SK-N-MC (cell line): ENCODE results near the gene TTC34.

Experiments
- EZH2 ChIP-seq: fragments of 200-600 bp; sonication (generic); IDR thresholded peaks from one replicate; pipeline ENCODE4 v1.6.1; 2017; ENCODE audit warnings: antibody characterized with exemption
- FOXP2 ChIP-seq: optimal IDR thresholded peaks from 2 replicates; pipeline ENCODE3; 2011; ENCODE audit warnings: mild to moderate bottlenecking, moderate library complexity; ENCODE audit not compliant: insufficient read depth; ENCODE audit errors: extremely low read length, control extremely low read depth
- POLR2AphosphoS5 ChIP-seq: IDR thresholded peaks from 2 replicates; pipeline ENCODE4 v1.6.1; 2012; ENCODE audit warnings: mild to moderate bottlenecking, low read depth, low read length, borderline replicate concordance

DNA sequence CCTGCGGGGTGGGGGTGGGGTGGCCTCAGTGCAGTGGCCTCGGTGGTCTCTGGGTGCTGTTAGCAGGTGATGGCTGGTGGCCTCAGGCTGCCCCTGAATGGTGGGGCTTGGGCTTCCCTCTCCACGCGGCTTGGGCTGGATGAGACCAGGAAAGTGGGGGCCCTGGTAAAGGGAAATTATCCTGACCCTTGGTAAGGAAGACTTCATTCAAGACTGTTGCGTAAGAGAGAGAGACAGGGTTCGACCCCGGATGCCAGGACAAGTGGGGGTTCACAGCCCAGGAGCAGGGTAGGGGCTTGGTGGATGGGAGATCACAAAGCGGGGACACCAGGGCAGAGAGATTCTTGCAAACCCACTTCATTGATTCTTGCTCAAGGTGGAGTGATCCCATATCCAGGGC is 5.5 kb upstream of the TTC34 start:
- no peak for TF ChIP-seq EZH2
- no peak for TF ChIP-seq POLR2AphosphoS5
- no peak for TF ChIP-seq FOXP2
